A549 (cell line): ENCODE data around the gene ABCC3. TPM values are rescaled to one million over a fixed set of nuclear protein-coding genes. Genes with fewer than 3 reads are reported as not detected.
A peak's percentile ranks its signal among the peaks of the same experiment; 100 is the strongest.

Experiments used
- ATAC-seq, 2 experiments: fragments of 200-7000 bp in 1 of 2; fragments of >200 bp in 1 of 2; cut with Nextera tagmentation in 1 of 2; cut with Tn5 transposase in 1 of 2; 3 replicates each; pipeline versions ENCODE4 v1.8.0 to v1.9.1; 2018 to 2020; ENCODE audit warnings: mild to moderate bottlenecking in 1 of 2, moderate library complexity in 1 of 2
- CTCF ChIA-PET: fragments of 300-600 bp; sonication (Branson Sonifier 250); formaldehyde crosslinking; extraction: SDS; loops from one replicate; lab custom pipeline; 2021; ENCODE audit warnings: antibody characterized with exemption, inconsistent platforms; lab: Yijun Ruan, JAX
- POLR2A ChIA-PET: fragments of 350-600 bp; formaldehyde crosslinking; extraction: SDS; loops from one replicate; lab custom pipeline; 2021; ENCODE audit warnings: antibody characterized with exemption, inconsistent platforms; lab: Yijun Ruan, JAX
- DNase-seq, 2 experiments: peaks; one replicate each; pipeline versions ENCODE4 v3.0.0 to v3.0.0-alpha.2; 2011 to 2016; ENCODE audit warnings: low read depth in 1 of 2, low spot score in 1 of 2
- FAIRE-seq: peaks from 2 replicates; lab custom pipeline; 2011; peaks lifted over from hg19 to GRCh38; lab: Jason Lieb, UNC
- H3K27ac ChIP-seq, 2 experiments: fragments of >200 bp; sonication (Bioruptor Twin); formaldehyde crosslinking; 3 replicates each; pipeline ENCODE4 v1.5.1; 2016 to 2017
- H3K4me1 ChIP-seq: fragments of >200 bp; sonication (Bioruptor Twin); formaldehyde crosslinking; 3 replicates; pipeline ENCODE4 v1.6.1; 2016
- H3K4me2 ChIP-seq: fragments of >200 bp; sonication (Bioruptor Twin); formaldehyde crosslinking; 3 replicates; pipeline ENCODE4 v1.6.1; 2016
- H3K4me3 ChIP-seq: fragments of >200 bp; sonication (Bioruptor Twin); formaldehyde crosslinking; 3 replicates; pipeline ENCODE4 v1.5.1; 2016
- H3K9me3 ChIP-seq: fragments of >200 bp; sonication (Bioruptor Twin); formaldehyde crosslinking; 3 replicates; pipeline ENCODE4 v1.6.1; 2016
- BHLHE40 ChIP-seq: IDR thresholded peaks from 2 replicates; pipeline ENCODE4 v1.6.1; 2012; ENCODE audit warnings: low read depth, low read length, inconsistent platforms
- CEBPB ChIP-seq, 2 experiments: fragments of >200 bp in 1 of 2; sonication (Bioruptor Twin) in 1 of 2; formaldehyde crosslinking in 1 of 2; IDR thresholded peaks; 2 replicates each; pipeline ENCODE4 v1.6.1; 2012 to 2016
- CHD2 ChIP-seq: fragments of 150-350 bp; IDR thresholded peaks from 2 replicates; pipeline ENCODE4 v1.6.1; 2014; ENCODE audit warnings: low read length; ENCODE audit not compliant: partially characterized antibody
- ESRRA ChIP-seq: fragments of 150-350 bp; IDR thresholded peaks from 2 replicates; pipeline ENCODE4 v1.6.1; 2014; ENCODE audit warnings: mild to moderate bottlenecking, low read length, borderline replicate concordance
- FOSB ChIP-seq: fragments of 250-450 bp; sonication (Bioruptor Pico); IDR thresholded peaks from 2 replicates; pipeline ENCODE4 v1.5.0; 2020; ENCODE audit warnings: mild to moderate bottlenecking, moderate library complexity
- GATA3 ChIP-seq: IDR thresholded peaks from 2 replicates; pipeline ENCODE4 v1.6.1; 2012; ENCODE audit warnings: borderline replicate concordance
- HDAC2 ChIP-seq: fragments of 200-600 bp; sonication (generic); IDR thresholded peaks from 2 replicates; pipeline ENCODE4 v1.6.1; 2016
- HOXA7 ChIP-seq: fragments of 250-450 bp; sonication (Bioruptor Pico); IDR thresholded peaks from 2 replicates; pipeline ENCODE4 v1.5.0; 2020; ENCODE audit warnings: mild to moderate bottlenecking, moderate library complexity
- JUN ChIP-seq, 2 experiments: fragments of >200 bp; sonication (Bioruptor Twin); formaldehyde crosslinking; IDR thresholded peaks; 2 replicates in 1 of 2; 3 replicates in 1 of 2; pipeline ENCODE4 v1.6.1; 2016 to 2017
- KDM5A ChIP-seq: fragments of 200-600 bp; sonication (generic); IDR thresholded peaks from 2 replicates; pipeline ENCODE4 v1.6.1; 2016; ENCODE audit warnings: antibody characterized with exemption, mild to moderate bottlenecking
- MAFK ChIP-seq: fragments of 450-650 bp; IDR thresholded peaks from 2 replicates; pipeline ENCODE4 v1.6.1; 2014; ENCODE audit not compliant: partially characterized antibody
- MAZ ChIP-seq: fragments of 150-350 bp; IDR thresholded peaks from 2 replicates; pipeline ENCODE4 v1.6.1; 2014; ENCODE audit warnings: antibody characterized with exemption, low read depth, low read length, borderline replicate concordance
- MYC ChIP-seq: IDR thresholded peaks from 2 replicates; pipeline ENCODE4 v1.6.1; 2012; ENCODE audit warnings: mild to moderate bottlenecking, inconsistent platforms, low read length, improper control_type of control experiment, borderline replicate concordance
- PHF8 ChIP-seq: fragments of 200-600 bp; sonication (generic); IDR thresholded peaks from 2 replicates; pipeline ENCODE4 v1.6.1; 2016; ENCODE audit warnings: low read depth, mild to moderate bottlenecking, antibody characterized with exemption, moderate library complexity, borderline replicate concordance
- POLR2AphosphoS2 ChIP-seq: conservative IDR thresholded peaks from 2 replicates; pipeline ENCODE4 v1.6.1; 2012; ENCODE audit warnings: low read length, improper control_type of control experiment, inconsistent platforms
- RCOR1 ChIP-seq: fragments of 150-350 bp; IDR thresholded peaks from 2 replicates; pipeline ENCODE4 v1.6.1; 2014; ENCODE audit warnings: antibody characterized with exemption, low read length, low read depth
- SMC3 ChIP-seq: fragments of >200 bp; sonication (Bioruptor Twin); formaldehyde crosslinking; IDR thresholded peaks from 3 replicates; pipeline ENCODE4 v1.6.1; 2018; ENCODE audit warnings: inconsistent platforms
- TFCP2L1 ChIP-seq: fragments of 250-450 bp; sonication (Bioruptor Pico); IDR thresholded peaks from 2 replicates; pipeline ENCODE4 v1.5.0; 2021; ENCODE audit warnings: mild to moderate bottlenecking
- ZC3H11A ChIP-seq: fragments of 450-650 bp; IDR thresholded peaks from 2 replicates; pipeline ENCODE4 v1.6.1; 2014; ENCODE audit warnings: antibody characterized with exemption, mild to moderate bottlenecking
- ZFP36 ChIP-seq: fragments of 450-650 bp; IDR thresholded peaks from 2 replicates; pipeline ENCODE4 v1.6.1; 2014; ENCODE audit warnings: borderline replicate concordance; ENCODE audit not compliant: partially characterized antibody
- ZSCAN20 ChIP-seq: fragments of 250-450 bp; sonication (Bioruptor Pico); IDR thresholded peaks from 2 replicates; pipeline ENCODE4 v1.8.0; 2022; ENCODE audit warnings: mild to moderate bottlenecking, moderate library complexity
- WGBS: methylation state at CpG from one replicate; pipeline ENCODE4 v1.1.6; 2017; ENCODE audit errors: missing lambda C conversion rate; 5-methylcytosine and 5-hydroxymethylcytosine counted together
- polyA plus RNA-seq, 4 experiments: library from polyadenylated mRNA; depleted of rRNA in 3 of 4; stranded (reverse); fragments of >200 nt; fragmentation: RNase III in 1 of 4; extraction: RNeasy Plus Mini Kit Qiagen cat#74134 plus additional on column Dnase treatment in 1 of 4; gene quantifications; 2 replicates in 3 of 4; 3 replicates in 1 of 4; pipeline ENCODE4 v1.2.3, GENCODE V29; 2011 to 2017
- TF ChIP-seq, protein P1 (sequence below): fragments of 250-450 bp; sonication (Bioruptor Pico); IDR thresholded peaks from 2 replicates; pipeline ENCODE4 v1.5.0; 2020; ENCODE audit warnings: low read depth, mild to moderate bottlenecking, moderate library complexity
- TF ChIP-seq, protein P2 (sequence below): IDR thresholded peaks from 2 replicates; pipeline ENCODE4 v1.6.1; 2012
- TF ChIP-seq, protein P3 (sequence below): fragments of >200 bp; sonication (Bioruptor Twin); formaldehyde crosslinking; IDR thresholded peaks from 3 replicates; pipeline ENCODE4 v1.6.1; 2016

ABCC3 gene
- polyA plus RNA-seq, 2 of the 4 experiments (the other 2 are of a cell fraction): 248 to 342 TPM

- DNase-seq (peak in 1 of 2 experiments; percentile 20), FAIRE-seq (no peak), ATAC-seq (no peak)
- ChIA-PET CTCF (interaction anchor here (0.8 to 52.6 kb wide), 5 partner anchors 11 to 208 kb away, joined by 3 to 2097 read pairs (median 753); partner anchors contain the start of genes ABCC3 and SPATA20), POLR2A (interaction anchor here (1.0 to 10.9 kb wide), 4 partner anchors 20 to 52 kb away, joined by 3 to 147 read pairs (median 37); partner anchors contain the start of gene LUC7L3)
- WGBS: 36% methylated on average over 9 of the region's 9 CpGs
- Histone ChIP-seq H3K4me1 (peaks cover 98% of the 10 kb centered on the region), H3K9me3 (no peaks in the 10 kb centered on the region), H3K4me3 (no peak overlapping the region), H3K27ac (peak overlapping the region; percentile 97 to 98), H3K4me2 (peak overlapping the region; percentile 77)
- 0 out of 4 replicates have a peak, but pooled peaks of 1 of the 2 experiments have one; percentile 23 for TF ChIP-seq CEBPB (IDR thresholded peaks at IDR 0.05)
- TF ChIP-seq, protein P1, sequence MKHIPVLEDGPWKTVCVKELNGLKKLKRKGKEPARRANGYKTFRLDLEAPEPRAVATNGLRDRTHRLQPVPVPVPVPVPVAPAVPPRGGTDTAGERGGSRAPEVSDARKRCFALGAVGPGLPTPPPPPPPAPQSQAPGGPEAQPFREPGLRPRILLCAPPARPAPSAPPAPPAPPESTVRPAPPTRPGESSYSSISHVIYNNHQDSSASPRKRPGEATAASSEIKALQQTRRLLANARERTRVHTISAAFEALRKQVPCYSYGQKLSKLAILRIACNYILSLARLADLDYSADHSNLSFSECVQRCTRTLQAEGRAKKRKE (CRISPR knock-in tag): no peak
Observed at GRCh38 chr17:50690887-50691549, 56.3 kb downstream of the ABCC3 start.

- CTCF ChIA-PET: interaction anchor here (0.9 to 52.6 kb wide), 6 partner anchors 13 to 209 kb away, joined by 3 to 2097 read pairs (median 381); partner anchors contain the start of genes ABCC3 and SPATA20
- POLR2A ChIA-PET: interaction anchor here (0.9 to 10.9 kb wide), 11 partner anchors 8 to 144 kb away, joined by 3 to 147 read pairs (median 10); partner anchors contain the start of genes ABCC3, CACNA1G and LUC7L3
- peaks cover 98% of the 10 kb centered on the region for H3K4me1 ChIP-seq
Observed at GRCh38 chr17:50691550-50692447, 57.1 kb downstream of the ABCC3 start.

GRCh38 chr17:50692448-50693035, 57.9 kb downstream of the ABCC3 start:
- Histone ChIP-seq H3K9me3 (no peaks in the 10 kb centered on the region), H3K27ac (peak overlapping the region; percentile 97 to 98), H3K4me2 (peak overlapping the region; percentile 77), H3K4me3 (no peak overlapping the region), H3K4me1 (peaks cover 98% of the 10 kb centered on the region)
- 0% methylated on average over 6 of the region's 6 CpGs for WGBS
- DNase-seq (peak in 1 of 2 experiments; percentile 83), ATAC-seq (peak; percentile 12 to 17; a peak in 5 of 6 replicates), FAIRE-seq (peak; percentile 97)
- POLR2A ChIA-PET: interaction anchor here (0.9 to 10.9 kb wide), 11 partner anchors 8 to 145 kb away, joined by 3 to 147 read pairs (median 10); partner anchors contain the start of genes ABCC3, CACNA1G and LUC7L3
- CTCF ChIA-PET: interaction anchor here (1.7 to 52.6 kb wide), 6 partner anchors 12 to 210 kb away, joined by 3 to 2097 read pairs (median 381); partner anchors contain the start of genes ABCC3 and SPATA20
- TF ChIP-seq ESRRA: no peak
- TF ChIP-seq KDM5A: no peak
- no peak for TF ChIP-seq BHLHE40
- no peak for TF ChIP-seq RCOR1
- TF ChIP-seq HDAC2: no peak
- 0 out of 2 replicates have a peak, but pooled peaks have one; percentile 23 for TF ChIP-seq HOXA7
- peak; percentile 6 for TF ChIP-seq ZFP36
- no peak for TF ChIP-seq ZSCAN20 (CRISPR knock-in tag)
- TF ChIP-seq PHF8: no peak
- TF ChIP-seq ZC3H11A: no peak
- no peak for TF ChIP-seq TFCP2L1 (CRISPR knock-in tag)
- no peak for TF ChIP-seq MAZ
- TF ChIP-seq, protein P2, sequence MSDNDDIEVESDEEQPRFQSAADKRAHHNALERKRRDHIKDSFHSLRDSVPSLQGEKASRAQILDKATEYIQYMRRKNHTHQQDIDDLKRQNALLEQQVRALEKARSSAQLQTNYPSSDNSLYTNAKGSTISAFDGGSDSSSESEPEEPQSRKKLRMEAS: 0 out of 2 replicates have a peak, but pooled peaks have one; percentile 33

More at GRCh38 chr17:50691550-50692447, 57.1 kb downstream of the ABCC3 start:
- Histone ChIP-seq H3K4me2 (peak overlapping the region; percentile 77), H3K9me3 (no peaks in the 10 kb centered on the region), H3K27ac (peak overlapping the region; percentile 97 to 98), H3K4me3 (0 out of 3 replicates have a peak overlapping the region, but pooled peaks have one; percentile 1)
- TF ChIP-seq MAFK (peak; percentile 13), JUN (IDR thresholded peaks at IDR 0.05) (peak in 1 of 2 experiments; percentile 47; a peak in 1 of 5 replicates), MYC (0 out of 2 replicates have a peak, but pooled peaks have one; percentile 32), FOSB (CRISPR knock-in tag) (0 out of 2 replicates have a peak, but pooled peaks have one; percentile 46), TFCP2L1 (CRISPR knock-in tag) (peak; percentile 83; the same call in 1 of the 2 replicates), CEBPB (IDR thresholded peaks at IDR 0.05) (peak; percentile 5 to 30; a peak in 1 of 4 replicates), POLR2AphosphoS2 (0 out of 2 replicates have a peak, but pooled peaks have one; percentile 2), HOXA7 (0 out of 2 replicates have a peak, but pooled peaks have one; percentile 65), ZC3H11A (no peak), CHD2 (no peak), GATA3 (peak; percentile 56; the same call in 1 of the 2 replicates), SMC3 (peak; percentile 14; the same call in 1 of the 3 replicates)
- TF ChIP-seq, protein P2: peak; percentile 41; the same call in 1 of the 2 replicates
- TF ChIP-seq, protein P1 (CRISPR knock-in tag): no peak
- TF ChIP-seq, protein P3, sequence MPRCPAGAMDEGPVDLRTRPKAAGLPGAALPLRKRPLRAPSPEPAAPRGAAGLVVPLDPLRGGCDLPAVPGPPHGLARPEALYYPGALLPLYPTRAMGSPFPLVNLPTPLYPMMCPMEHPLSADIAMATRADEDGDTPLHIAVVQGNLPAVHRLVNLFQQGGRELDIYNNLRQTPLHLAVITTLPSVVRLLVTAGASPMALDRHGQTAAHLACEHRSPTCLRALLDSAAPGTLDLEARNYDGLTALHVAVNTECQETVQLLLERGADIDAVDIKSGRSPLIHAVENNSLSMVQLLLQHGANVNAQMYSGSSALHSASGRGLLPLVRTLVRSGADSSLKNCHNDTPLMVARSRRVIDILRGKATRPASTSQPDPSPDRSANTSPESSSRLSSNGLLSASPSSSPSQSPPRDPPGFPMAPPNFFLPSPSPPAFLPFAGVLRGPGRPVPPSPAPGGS: 0 out of 3 replicates have a peak, but pooled peaks have one; percentile 10
- DNase-seq: peak in 1 of 2 experiments; percentile 77
- 16% methylated on average over 6 of the region's 6 CpGs for WGBS
- peak in 1 of 2 experiments; percentile 2; a peak in 3 of 6 replicates for ATAC-seq
- FAIRE-seq: peak; percentile 92
